HCT116 (cell line): ENCODE measurements around the gene CNN2. TPM values are rescaled to one million over a fixed set of nuclear protein-coding genes. Genes with fewer than 3 reads are reported as not detected.

Experiments used
- ATAC-seq: fragments of 200-7000 bp; cut with Tn5 transposase; 2 replicates; pipeline ENCODE4 v1.9.1; 2020; ENCODE audit warnings: mild to moderate bottlenecking, moderate library complexity
- BruUV-seq: library from RNA; stranded (reverse); fragments of 400-500 nt; replicated peaks from 2 replicates; lab custom pipeline; 2021; lab: Mats Ljungman, UMichigan
- CTCF ChIA-PET: fragments of 300-600 bp; sonication (Branson Sonifier 250); formaldehyde crosslinking; loops from one replicate; lab custom pipeline; 2021; ENCODE audit warnings: antibody characterized with exemption; lab: Charles Lee
- POLR2A ChIA-PET: fragments of 300-600, 350-600 bp; sonication (Branson Sonifier 250); formaldehyde crosslinking; loops from one replicate; lab custom pipeline; 2021; ENCODE audit warnings: antibody characterized with exemption; lab: Charles Lee
- RAD21 ChIA-PET, 2 experiments: fragments of 300-600 bp; sonication (Branson Sonifier 250); formaldehyde crosslinking; loops; one replicate each; lab custom pipeline; 2023; ENCODE audit warnings: low total read pairs in 2 of 2; ENCODE audit not compliant: uncharacterized antibody in 2 of 2, unreplicated experiment in 2 of 2, low non-redundant PET in 1 of 2; lab: Charles Lee
- DNase-seq: peaks from one replicate; pipeline ENCODE4 v3.0.0-alpha.2; 2010; ENCODE audit warnings: low read depth, low spot score
- H2AFZ ChIP-seq: fragments of 200-600 bp; shearing (Covaris generic), sonication (generic); 2 replicates; pipeline ENCODE4 v1.6.1; 2017; ENCODE audit warnings: low read depth, mixed run types, mixed read lengths, antibody characterized with exemption, low read length; ENCODE audit not compliant: poor library complexity, severe bottlenecking
- H3K27ac ChIP-seq: 2 replicates; pipeline ENCODE4 v1.5.1; 2012; ENCODE audit warnings: low read depth, low read length
- H3K27me3 ChIP-seq: fragments of 200-600 bp; sonication (generic); 2 replicates; pipeline ENCODE4 v1.6.1; 2016; ENCODE audit warnings: mixed run types, low read length, mixed read lengths; ENCODE audit not compliant: insufficient read depth
- H3K36me3 ChIP-seq, 2 experiments: fragments of 200-500 bp in 1 of 2; fragments of 200-600 bp in 1 of 2; sonication (Bioruptor generic) in 1 of 2; sonication (generic) in 1 of 2; 2 replicates each; pipeline versions ENCODE4 v1.5.1 to v1.6.1; 2014 to 2016; ENCODE audit warnings: low read length in 2 of 2, inconsistent platforms in 1 of 2, mixed read lengths in 1 of 2, mixed run types in 1 of 2; ENCODE audit not compliant: insufficient read depth in 2 of 2, control insufficient read depth in 1 of 2
- H3K4me1 ChIP-seq, 2 experiments: fragments of 200-600 bp in 1 of 2; sonication (generic) in 1 of 2; 2 replicates each; pipeline versions ENCODE4 v1.5.1 to v1.6.1; 2012 to 2017; ENCODE audit warnings: low read length in 2 of 2, inconsistent platforms in 1 of 2, mild to moderate bottlenecking in 1 of 2, mixed read lengths in 1 of 2, mixed run types in 1 of 2, moderate library complexity in 1 of 2; ENCODE audit not compliant: insufficient read depth in 2 of 2, control insufficient read depth in 1 of 2
- H3K4me2 ChIP-seq: fragments of 200-600 bp; sonication (generic); 2 replicates; pipeline ENCODE4 v1.6.1; 2017; ENCODE audit warnings: mixed run types, low read length, mixed read lengths
- H3K4me3 ChIP-seq, 2 experiments: fragments of 200-600 bp in 1 of 2; sonication (generic) in 1 of 2; replicated peaks in 1 of 2; 2 replicates each; pipeline ENCODE4 v1.5.1; 2011 to 2016; ENCODE audit warnings: low read length in 2 of 2, control low read depth in 1 of 2, low read depth in 1 of 2, mild to moderate bottlenecking in 1 of 2, mixed read lengths in 1 of 2, mixed run types in 1 of 2
- H3K79me2 ChIP-seq: fragments of 200-600 bp; sonication (generic); 2 replicates; pipeline ENCODE4 v1.6.1; 2017; ENCODE audit warnings: mild to moderate bottlenecking, mixed run types, low read length, moderate library complexity, mixed read lengths; ENCODE audit not compliant: insufficient read depth
- H3K9ac ChIP-seq: fragments of 200-600 bp; sonication (generic); 2 replicates; pipeline ENCODE4 v1.6.1; 2016; ENCODE audit warnings: low read length, mixed read lengths
- H3K9me2 ChIP-seq: fragments of 200-600 bp; sonication (generic), shearing (Covaris generic); 2 replicates; pipeline ENCODE4 v1.6.1; 2017; ENCODE audit warnings: mixed run types, mild to moderate bottlenecking, moderate library complexity; ENCODE audit not compliant: insufficient read depth
- H3K9me3 ChIP-seq, 2 experiments: fragments of 200-500 bp in 1 of 2; fragments of 200-600 bp in 1 of 2; sonication (Bioruptor generic) in 1 of 2; sonication (generic) in 1 of 2; 2 replicates each; pipeline ENCODE4 v1.6.1; 2014 to 2017; ENCODE audit warnings: low read length in 2 of 2, mixed read lengths in 2 of 2, inconsistent platforms in 1 of 2, low read depth in 1 of 2, mild to moderate bottlenecking in 1 of 2, mixed run types in 1 of 2, moderate library complexity in 1 of 2; ENCODE audit not compliant: control insufficient read depth in 1 of 2, insufficient read depth in 1 of 2
- H4K20me1 ChIP-seq: fragments of 200-600 bp; sonication (generic), shearing (Covaris generic); 2 replicates; pipeline ENCODE4 v1.6.1; 2017; ENCODE audit warnings: mixed run types, mild to moderate bottlenecking, moderate library complexity; ENCODE audit not compliant: insufficient read depth
- CEBPB ChIP-seq: IDR thresholded peaks from 2 replicates; pipeline ENCODE4 v1.6.1; 2012; ENCODE audit warnings: low read depth
- CTCF ChIP-seq, 3 experiments: fragments of 200-600 bp in 1 of 3; sonication (generic) in 1 of 3; IDR thresholded peaks in 2 of 3; conservative IDR thresholded peaks in 1 of 3; 2 replicates each; pipeline ENCODE4 v1.5.1; 2012 to 2017; ENCODE audit warnings: low read depth in 2 of 3, low read length in 2 of 3, antibody characterized with exemption in 1 of 3, borderline replicate concordance in 1 of 3, control low read depth in 1 of 3, mild to moderate bottlenecking in 1 of 3, mixed read lengths in 1 of 3, mixed run types in 1 of 3, moderate library complexity in 1 of 3; ENCODE audit not compliant: insufficient read depth in 1 of 3
- EGR1 ChIP-seq: IDR thresholded peaks from 2 replicates; pipeline ENCODE4 v1.6.1; 2012; ENCODE audit warnings: low read depth
- ELF1 ChIP-seq: IDR thresholded peaks from 2 replicates; pipeline ENCODE4 v1.6.1; 2012; ENCODE audit warnings: low read depth, borderline replicate concordance
- EZH2 ChIP-seq: fragments of 200-600 bp; sonication (generic); IDR thresholded peaks from 2 replicates; pipeline ENCODE4 v1.6.1; 2017; ENCODE audit warnings: antibody characterized with exemption, mixed run types
- EZH2phosphoT487 ChIP-seq: fragments of 200-600 bp; IDR thresholded peaks from 2 replicates; pipeline ENCODE4 v1.6.1; 2018; ENCODE audit warnings: antibody characterized with exemption, borderline replicate concordance
- FOSL1 ChIP-seq: IDR thresholded peaks from 2 replicates; pipeline ENCODE4 v1.6.1; 2012; ENCODE audit warnings: low read depth
- JUND ChIP-seq: IDR thresholded peaks from 2 replicates; pipeline ENCODE4 v1.6.1; 2012
- POLR2A ChIP-seq: IDR thresholded peaks from 2 replicates; pipeline ENCODE4 v1.7.0; 2011; ENCODE audit warnings: borderline replicate concordance; ENCODE audit not compliant: insufficient read depth, insufficient read length; ENCODE audit errors: extremely low read depth
- POLR2AphosphoS5 ChIP-seq: IDR thresholded peaks from 2 replicates; pipeline ENCODE4 v1.6.1; 2011; ENCODE audit warnings: mild to moderate bottlenecking, low read depth, low read length, moderate library complexity
- RAD21 ChIP-seq: IDR thresholded peaks from 2 replicates; pipeline ENCODE4 v1.6.1; 2012; ENCODE audit warnings: low read depth, mild to moderate bottlenecking
- SIN3A ChIP-seq: IDR thresholded peaks from 2 replicates; pipeline ENCODE4 v1.6.1; 2012; ENCODE audit warnings: low read depth
- SRF ChIP-seq: IDR thresholded peaks from 2 replicates; pipeline ENCODE4 v1.6.1; 2012; ENCODE audit warnings: low read depth
- TCF7L2 ChIP-seq: IDR thresholded peaks from 2 replicates; pipeline ENCODE4 v1.7.0; 2011; ENCODE audit warnings: borderline replicate concordance, inconsistent platforms; ENCODE audit not compliant: insufficient read depth, insufficient read length; ENCODE audit errors: extremely low read depth
- YY1 ChIP-seq: IDR thresholded peaks from 2 replicates; pipeline ENCODE4 v1.6.1; 2011; ENCODE audit warnings: low read length, low read depth, moderate library complexity, mild to moderate bottlenecking; ENCODE audit not compliant: insufficient replicate concordance; ENCODE audit errors: extremely low read depth
- ZFX ChIP-seq: fragments of 450-650 bp; IDR thresholded peaks from 2 replicates; pipeline ENCODE4 v1.6.1; 2017
- ZNF274 ChIP-seq: fragments of 200-500 bp; sonication (Bioruptor generic); IDR thresholded peaks from 2 replicates; pipeline ENCODE4 v1.6.1; 2014; ENCODE audit warnings: mild to moderate bottlenecking, low read depth, low read length, inconsistent platforms
- intact Hi-C: fragments of 100-400 bp; cut with micrococcal nuclease; formaldehyde crosslinking; loops from 2 replicates; pipeline ENCODE4 v1.10.0; 2022
- total RNA-seq: library from RNA; stranded (reverse); gene quantifications from one replicate; pipeline ENCODE4 v1.2.1, GENCODE V29; 2021; ENCODE audit not compliant: unreplicated experiment
- TF ChIP-seq, protein P1 (sequence below): IDR thresholded peaks from 2 replicates; pipeline ENCODE4 v1.6.1; 2012; ENCODE audit warnings: low read depth
- TF ChIP-seq, protein P2 (sequence below): IDR thresholded peaks from 2 replicates; pipeline ENCODE4 v1.6.1; 2012
- TF ChIP-seq, protein P3 (sequence below): IDR thresholded peaks from 2 replicates; pipeline ENCODE4 v1.6.1; 2011; ENCODE audit warnings: mild to moderate bottlenecking, low read length, moderate library complexity; ENCODE audit not compliant: insufficient replicate concordance; ENCODE audit errors: extremely low read depth

The CNN2 gene
- total RNA-seq, 1 experiment from 2014 or later = 212 TPM

DNA sequence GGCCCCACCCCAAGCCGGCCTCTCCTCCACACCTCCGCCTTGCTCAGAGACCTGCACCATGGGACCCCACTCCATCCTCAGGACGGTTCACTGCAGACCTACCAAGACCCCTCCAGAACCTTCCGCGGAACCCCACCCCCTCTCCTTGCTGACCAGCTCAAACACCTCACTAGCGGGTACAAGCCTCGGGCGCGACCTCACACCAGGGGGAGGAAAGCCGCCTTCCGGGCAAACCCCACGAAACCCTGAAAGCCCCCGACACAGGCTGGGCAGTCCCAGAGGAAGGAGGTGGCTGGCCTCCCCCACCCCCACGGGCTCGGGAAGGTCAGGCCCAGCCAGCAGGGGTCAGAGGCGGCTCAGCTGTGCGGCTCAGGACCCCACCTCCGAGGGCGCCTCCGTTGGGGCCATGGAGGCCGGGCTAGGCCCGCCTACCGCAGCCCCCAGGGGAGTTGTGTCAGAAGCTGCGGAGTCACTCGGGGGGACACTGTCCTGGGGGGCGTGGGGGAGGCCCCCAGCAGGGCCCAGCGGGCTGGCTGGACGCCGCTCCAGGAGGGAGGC is 16.3 kb upstream of the CNN2 start:
- intact Hi-C loops = no loop called here
- no peaks in the 10 kb centered on the region for H3K9me3 ChIP-seq
- H4K20me1 ChIP-seq = no peaks in the 10 kb centered on the region; the same call in 1 of the 2 replicates
- no peak overlapping the region for H3K4me2 ChIP-seq
- H2AFZ ChIP-seq = no peak overlapping the region
- ChIA-PET POLR2A (no interaction called here), RAD21 (no interaction called here), CTCF (no interaction called here)
- no peak overlapping the region for H3K27ac ChIP-seq
- no peak for DNase-seq
- no TSS peak for BruUV-seq
- H3K79me2 ChIP-seq = peaks cover 22% of the 10 kb centered on the region
- H3K4me1 ChIP-seq = no peaks in the 10 kb centered on the region
- no peaks in the 10 kb centered on the region for H3K27me3 ChIP-seq
- H3K9me2 ChIP-seq = no peaks in the 10 kb centered on the region
- no peak for ATAC-seq
- H3K4me3 ChIP-seq = no peak overlapping the region
- H3K36me3 ChIP-seq = peaks cover 0 to 4% of the 10 kb centered on the region in 2 experiments; a peak in 2 of 4 replicates
- no peak overlapping the region for H3K9ac ChIP-seq
- TF ChIP-seq, protein P1, sequence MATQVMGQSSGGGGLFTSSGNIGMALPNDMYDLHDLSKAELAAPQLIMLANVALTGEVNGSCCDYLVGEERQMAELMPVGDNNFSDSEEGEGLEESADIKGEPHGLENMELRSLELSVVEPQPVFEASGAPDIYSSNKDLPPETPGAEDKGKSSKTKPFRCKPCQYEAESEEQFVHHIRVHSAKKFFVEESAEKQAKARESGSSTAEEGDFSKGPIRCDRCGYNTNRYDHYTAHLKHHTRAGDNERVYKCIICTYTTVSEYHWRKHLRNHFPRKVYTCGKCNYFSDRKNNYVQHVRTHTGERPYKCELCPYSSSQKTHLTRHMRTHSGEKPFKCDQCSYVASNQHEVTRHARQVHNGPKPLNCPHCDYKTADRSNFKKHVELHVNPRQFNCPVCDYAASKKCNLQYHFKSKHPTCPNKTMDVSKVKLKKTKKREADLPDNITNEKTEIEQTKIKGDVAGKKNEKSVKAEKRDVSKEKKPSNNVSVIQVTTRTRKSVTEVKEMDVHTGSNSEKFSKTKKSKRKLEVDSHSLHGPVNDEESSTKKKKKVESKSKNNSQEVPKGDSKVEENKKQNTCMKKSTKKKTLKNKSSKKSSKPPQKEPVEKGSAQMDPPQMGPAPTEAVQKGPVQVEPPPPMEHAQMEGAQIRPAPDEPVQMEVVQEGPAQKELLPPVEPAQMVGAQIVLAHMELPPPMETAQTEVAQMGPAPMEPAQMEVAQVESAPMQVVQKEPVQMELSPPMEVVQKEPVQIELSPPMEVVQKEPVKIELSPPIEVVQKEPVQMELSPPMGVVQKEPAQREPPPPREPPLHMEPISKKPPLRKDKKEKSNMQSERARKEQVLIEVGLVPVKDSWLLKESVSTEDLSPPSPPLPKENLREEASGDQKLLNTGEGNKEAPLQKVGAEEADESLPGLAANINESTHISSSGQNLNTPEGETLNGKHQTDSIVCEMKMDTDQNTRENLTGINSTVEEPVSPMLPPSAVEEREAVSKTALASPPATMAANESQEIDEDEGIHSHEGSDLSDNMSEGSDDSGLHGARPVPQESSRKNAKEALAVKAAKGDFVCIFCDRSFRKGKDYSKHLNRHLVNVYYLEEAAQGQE = no peak
- no peak for TF ChIP-seq FOSL1
- no peak for TF ChIP-seq TCF7L2
- TF ChIP-seq JUND = no peak
- TF ChIP-seq YY1 = no peak
- TF ChIP-seq POLR2AphosphoS5 = no peak
- TF ChIP-seq EZH2phosphoT487 = no peak
- TF ChIP-seq, protein P2, sequence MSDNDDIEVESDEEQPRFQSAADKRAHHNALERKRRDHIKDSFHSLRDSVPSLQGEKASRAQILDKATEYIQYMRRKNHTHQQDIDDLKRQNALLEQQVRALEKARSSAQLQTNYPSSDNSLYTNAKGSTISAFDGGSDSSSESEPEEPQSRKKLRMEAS = no peak
- TF ChIP-seq ELF1 = no peak
- no peak for TF ChIP-seq EGR1
- TF ChIP-seq ZFX = no peak
- TF ChIP-seq SRF = no peak
- TF ChIP-seq CEBPB = no peak
- no peak for TF ChIP-seq RAD21
- TF ChIP-seq POLR2A = no peak
- TF ChIP-seq EZH2 = no peak
- TF ChIP-seq, protein P3, sequence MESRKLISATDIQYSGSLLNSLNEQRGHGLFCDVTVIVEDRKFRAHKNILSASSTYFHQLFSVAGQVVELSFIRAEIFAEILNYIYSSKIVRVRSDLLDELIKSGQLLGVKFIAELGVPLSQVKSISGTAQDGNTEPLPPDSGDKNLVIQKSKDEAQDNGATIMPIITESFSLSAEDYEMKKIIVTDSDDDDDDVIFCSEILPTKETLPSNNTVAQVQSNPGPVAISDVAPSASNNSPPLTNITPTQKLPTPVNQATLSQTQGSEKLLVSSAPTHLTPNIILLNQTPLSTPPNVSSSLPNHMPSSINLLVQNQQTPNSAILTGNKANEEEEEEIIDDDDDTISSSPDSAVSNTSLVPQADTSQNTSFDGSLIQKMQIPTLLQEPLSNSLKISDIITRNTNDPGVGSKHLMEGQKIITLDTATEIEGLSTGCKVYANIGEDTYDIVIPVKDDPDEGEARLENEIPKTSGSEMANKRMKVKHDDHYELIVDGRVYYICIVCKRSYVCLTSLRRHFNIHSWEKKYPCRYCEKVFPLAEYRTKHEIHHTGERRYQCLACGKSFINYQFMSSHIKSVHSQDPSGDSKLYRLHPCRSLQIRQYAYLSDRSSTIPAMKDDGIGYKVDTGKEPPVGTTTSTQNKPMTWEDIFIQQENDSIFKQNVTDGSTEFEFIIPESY = no peak
- TF ChIP-seq CTCF (IDR thresholded peaks at IDR 0.05 in 2 of 3, conservative IDR thresholded peaks at IDR 0.05 in 1 of 3; ENCODE audit: borderline replicate concordance in 1 of 3, insufficient read depth in 1 of 3, low read depth in 2 of 3, low read length in 2 of 3) = no peak
- TF ChIP-seq SIN3A = no peak
- TF ChIP-seq ZNF274 = no peak
